Measurements from ENCODE around the gene DOCK2. TPM values are rescaled to one million over a fixed set of nuclear protein-coding genes. Genes with fewer than 3 reads are reported as not detected.

DOCK2 gene
- 2.1 to 4.2 TPM (median 2.8 TPM) in 5 replicates for total RNA-seq (2022; extraction: Qiagen RNA extraction; ENCODE audit: low read depth)

GRCh38 chr5:169637085-169637548, at the start of gene DOCK2:
Gene DOCK2, plus strand, starts transcription at chr5:169637275. Its CDS starts 52 bp downstream, at chr5:169637327.

GRCh38 chr5:169980418-169981053, 343.5 kb downstream of the DOCK2 start, which contains the start of gene INSYN2B:
Gene INSYN2B, minus strand, starts transcription at chr5:169980495. Its CDS starts 96,597 bp downstream, at chr5:169883898.

DNA sequence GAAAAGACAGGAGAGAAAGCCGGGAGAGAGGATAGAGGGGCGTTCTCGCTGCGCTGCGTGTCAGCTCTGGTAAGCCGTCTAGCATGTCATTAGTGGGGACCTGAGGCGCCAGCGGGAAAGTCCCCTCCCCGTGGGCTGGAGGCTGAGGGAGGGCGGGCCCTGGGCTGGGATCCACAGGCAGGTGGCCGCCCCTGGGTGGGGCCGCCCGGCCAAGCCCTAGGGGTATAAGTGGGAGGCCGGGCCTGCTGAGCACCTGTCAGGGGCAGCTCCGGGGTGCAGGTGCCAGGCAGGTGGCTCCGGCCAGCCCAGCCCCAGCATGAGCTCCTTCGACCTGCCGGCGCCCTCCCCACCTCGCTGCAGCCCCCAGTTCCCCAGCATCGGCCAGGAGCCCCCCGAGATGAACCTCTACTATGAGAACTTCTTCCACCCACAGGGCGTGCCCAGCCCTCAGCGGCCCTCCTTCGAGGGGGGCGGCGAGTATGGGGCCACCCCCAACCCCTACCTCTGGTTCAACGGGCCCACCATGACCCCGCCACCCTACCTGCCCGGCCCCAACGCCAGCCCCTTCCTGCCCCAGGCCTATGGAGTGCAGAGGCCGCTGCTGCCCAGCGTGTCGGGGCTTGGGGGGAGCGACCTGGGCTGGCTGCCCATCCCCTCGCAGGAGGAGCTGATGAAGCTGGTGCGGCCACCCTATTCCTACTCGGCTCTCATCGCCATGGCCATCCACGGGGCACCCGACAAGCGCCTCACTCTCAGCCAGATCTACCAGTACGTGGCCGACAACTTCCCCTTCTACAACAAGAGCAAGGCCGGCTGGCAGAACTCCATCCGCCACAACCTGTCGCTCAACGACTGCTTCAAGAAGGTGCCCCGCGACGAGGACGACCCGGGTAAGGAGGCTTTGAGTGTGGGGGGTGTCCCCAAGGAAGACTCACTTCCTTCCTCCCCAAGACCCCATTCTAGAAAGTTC, 468.9 kb downstream of the DOCK2 start, which contains the start of gene FOXI1:
FOXI1 (plus strand) TSS at position 256 of the 970 bp plus-strand sequence; CDS start at position 317, 61 bp downstream.

Other genes with a start within 250 kb of the DOCK2 start
- 74.6 to 125 TPM (median 81.8 TPM) in 5 replicates for gene SPDL1, start 53.5 kb upstream of the DOCK2 start, total RNA-seq (2022; extraction: Qiagen RNA extraction; ENCODE audit: low read depth)